CD4-positive, alpha-beta T cell treated with Interleukin-17A for 1 hour (primary cell): ENCODE measurements around the gene KLK1.
"Not testable (repeated sequence)": the region's sequence is repeated elsewhere in the genome, so short reads cannot be mapped to it uniquely, and the experiment has no call there.

Source experiments
- DNase-seq: peaks from one replicate; pipeline ENCODE4 v3.0.0-alpha.2; 2020

KLK1 gene

GRCh38 chr19:50812474-50812873 lies 11.1 kb downstream of the KLK1 start:
- no peak for DNase-seq

GRCh38 chr19:50811622-50812238 lies 11.9 kb downstream of the KLK1 start:
- DNase-seq = not testable (repeated sequence)

DNA sequence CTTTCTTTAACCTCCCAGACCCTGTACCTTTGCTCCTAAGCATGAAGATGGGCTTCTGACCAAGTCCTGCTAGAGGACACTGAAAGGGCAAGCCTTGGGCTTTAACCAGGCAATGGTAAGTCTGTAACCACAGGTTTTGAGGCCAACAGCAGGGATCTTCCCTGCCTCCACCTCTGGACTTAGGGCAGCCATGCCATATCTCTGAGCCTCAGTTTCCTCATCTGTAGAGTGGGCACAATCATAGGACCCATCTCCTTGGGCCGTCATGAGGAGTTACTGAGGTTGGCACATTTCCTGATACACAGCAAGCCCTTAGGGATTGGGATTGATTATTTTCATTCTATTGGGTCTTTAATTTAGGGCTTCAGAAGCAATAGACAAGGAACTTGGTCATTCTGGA lies 14.7 kb downstream of the KLK1 start:
- no peak for DNase-seq

DNA sequence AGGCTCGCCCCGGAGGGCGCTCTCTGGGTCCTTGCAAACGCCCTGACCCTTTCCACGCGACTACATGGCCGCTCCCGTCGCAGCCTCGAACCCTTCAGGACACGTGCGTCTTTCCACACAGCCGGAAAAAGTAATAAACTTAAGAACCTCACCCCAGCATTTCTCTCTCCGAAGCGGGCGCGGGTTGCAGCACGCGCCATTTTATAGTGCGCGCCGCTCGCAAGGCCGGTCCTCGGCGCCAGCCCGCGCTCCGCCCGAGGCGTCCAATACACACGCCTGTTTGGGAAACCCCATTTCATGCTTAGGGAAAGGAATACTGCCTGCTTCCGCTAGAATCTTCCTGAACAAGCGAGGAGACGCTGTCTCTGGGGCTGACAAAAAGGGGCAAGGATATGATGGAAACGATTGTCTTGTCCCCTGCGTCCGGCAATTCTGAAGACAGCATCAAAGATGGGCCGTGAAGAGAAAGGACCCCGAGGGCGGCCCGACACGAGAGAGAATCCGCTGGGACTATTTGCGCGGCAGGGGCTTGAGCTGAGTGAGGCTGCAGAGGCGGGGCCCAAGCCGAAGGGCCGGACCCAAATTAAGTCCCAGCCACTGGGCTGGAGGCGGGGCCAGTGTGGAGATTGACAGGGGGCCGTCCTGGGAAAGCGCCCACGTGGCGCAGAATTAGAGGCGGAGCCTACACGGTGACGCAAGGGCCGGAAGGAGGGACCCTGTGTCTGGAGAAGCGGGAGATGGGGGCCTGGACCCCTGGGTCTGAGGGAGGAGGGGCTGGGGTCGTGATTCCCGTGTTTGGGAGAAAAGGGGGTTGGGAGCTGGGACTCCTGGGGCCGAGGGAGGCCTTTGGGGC lies 18.9 kb downstream of the KLK1 start:
- DNase-seq = peak; percentile 99

DNA sequence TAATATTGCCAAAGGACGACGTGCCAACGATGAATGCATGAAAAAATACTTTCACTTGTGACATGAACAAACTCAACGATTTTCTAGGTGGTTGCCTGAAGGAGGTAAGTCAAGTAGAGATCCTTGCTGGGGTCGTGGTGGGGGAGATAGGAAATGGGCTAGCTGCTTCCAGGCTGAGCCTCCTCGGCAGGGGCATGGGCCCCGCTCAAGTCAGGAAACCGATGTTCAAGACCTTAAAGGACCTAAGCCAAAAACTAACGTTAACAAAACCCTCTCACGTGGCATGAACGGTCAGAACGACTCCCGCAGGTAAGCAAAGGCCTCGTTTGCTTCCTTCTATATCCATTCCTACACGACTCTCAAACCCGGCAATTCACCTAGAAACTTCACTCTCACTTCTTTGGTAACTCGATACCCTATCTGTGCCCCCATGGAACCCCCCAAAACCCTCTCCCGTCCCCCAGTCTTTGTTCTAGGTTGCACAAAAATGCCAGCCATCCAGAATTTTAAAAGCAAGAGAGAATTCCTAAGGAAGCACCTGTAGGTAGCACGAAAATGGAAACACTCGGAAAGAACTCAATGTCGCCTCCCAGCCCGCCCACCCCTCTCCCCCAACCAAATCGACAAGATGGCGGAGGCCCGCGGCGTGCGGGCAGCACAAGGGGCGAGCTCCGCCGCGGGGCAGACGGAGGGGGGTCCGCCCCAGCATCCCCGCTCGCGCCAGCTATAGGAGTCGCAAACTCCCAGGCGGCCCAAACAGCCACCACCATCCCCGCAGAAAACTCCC lies 19.8 kb downstream of the KLK1 start:
- DNase-seq = peak; percentile 14

GRCh38 chr19:50801107-50801506 lies 22.5 kb downstream of the KLK1 start:
- no peak for DNase-seq

GRCh38 chr19:50799547-50799851 lies 24.1 kb downstream of the KLK1 start:
- no peak for DNase-seq

GRCh38 chr19:50798659-50799546 lies 24.7 kb downstream of the KLK1 start:
- no peak for DNase-seq

DNA sequence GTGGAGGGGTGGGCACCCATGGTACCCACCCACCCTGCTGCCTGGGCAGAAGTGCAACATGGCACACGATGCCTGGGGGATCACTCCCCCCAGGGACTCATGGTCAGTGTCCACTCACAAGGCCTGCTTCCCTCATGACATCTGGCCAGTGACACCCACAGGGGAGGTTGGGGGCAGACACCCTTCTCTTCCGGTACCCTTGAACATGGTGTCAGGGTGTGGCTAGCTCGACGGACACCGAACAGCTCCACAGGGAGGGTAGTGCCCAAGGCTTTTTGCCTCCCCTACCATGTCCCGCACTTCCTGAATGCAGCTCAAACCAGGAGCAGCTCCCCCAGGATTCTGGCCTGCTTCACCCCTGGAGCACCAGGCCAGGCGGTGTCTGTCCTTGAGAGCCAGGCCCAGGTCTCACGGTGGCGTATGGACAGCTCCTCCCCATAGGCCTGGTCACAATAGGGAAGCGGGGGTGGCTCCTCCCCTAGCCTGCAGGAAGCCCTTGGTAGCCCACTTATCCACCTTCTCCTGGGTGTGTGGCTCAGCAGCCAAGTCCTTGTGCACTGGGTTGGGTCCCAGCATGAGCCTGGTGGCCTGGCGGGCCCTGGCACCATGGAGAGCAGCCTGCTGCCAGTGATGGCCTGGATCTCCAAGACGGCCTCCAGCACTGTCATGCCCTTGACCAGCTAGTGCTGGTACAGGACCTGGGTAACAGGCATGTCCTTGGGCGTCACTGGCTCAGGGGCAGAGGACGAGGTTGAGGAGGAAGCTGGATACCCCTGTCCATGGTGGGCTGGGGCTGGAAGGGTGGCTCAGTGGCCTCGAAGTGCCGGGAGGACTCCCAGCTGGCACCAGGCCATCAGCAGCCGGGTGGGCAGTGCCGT lies 25.6 kb downstream of the KLK1 start:
- DNase-seq = no peak

DNA sequence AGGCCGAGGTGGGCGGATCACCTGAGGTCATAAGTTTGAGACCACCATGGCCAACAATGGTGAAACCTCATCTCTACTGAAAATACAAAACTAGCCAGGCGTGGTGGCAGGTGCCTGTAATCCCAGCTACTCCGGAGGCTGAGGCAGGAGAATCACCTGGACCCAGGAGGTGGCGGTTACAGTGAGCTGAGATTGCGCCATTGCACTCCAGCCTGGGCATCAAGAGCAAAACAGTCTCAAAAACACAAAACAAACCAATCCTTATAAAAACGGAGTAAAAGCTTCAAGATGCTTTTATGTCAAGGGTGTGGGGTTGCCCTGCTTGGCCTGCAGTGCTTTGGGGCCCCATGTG lies 26.2 kb downstream of the KLK1 start:
- DNase-seq = no peak

DNA sequence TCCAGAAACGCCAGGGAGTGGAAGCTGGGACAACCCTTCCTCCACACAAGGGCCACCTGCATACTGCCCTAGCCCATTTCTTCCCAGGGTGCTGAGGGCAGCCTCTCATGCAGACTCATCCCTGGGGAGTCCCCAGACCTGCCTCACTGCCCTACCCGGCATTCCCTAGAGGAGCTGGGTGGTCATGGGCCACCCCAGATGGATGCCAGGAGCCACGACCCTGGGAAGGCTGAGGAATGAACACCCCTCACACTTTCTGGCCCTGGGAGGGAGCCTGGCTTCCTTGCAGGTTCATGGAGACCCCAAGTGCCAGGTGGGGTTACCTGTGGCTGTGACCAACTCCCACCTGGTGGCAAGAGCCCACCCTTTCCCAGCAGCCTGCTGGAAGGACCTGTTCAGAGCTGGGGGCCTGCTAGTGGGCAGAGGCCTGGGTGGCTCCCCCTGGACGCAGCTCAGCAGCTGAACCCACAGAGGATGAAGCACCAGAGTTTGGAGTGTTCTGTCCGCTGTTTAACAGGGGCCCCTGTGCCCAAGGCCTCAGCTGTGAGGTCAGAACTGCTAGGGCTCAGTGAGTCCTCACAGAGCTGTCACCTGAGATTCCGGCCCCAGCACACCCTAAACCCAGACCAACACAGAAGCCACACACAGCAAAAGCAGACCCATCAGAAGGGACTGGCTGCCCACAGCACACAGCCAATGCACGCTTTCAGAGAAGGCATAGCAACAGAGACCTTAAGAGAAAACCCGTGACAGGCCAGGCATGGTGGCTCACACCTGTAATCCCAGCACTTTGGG lies 26.8 kb downstream of the KLK1 start:
- no peak for DNase-seq

GRCh38 chr19:50796128-50796633 lies 27.4 kb downstream of the KLK1 start:
- no peak for DNase-seq

- no peak for DNase-seq
Measured at GRCh38 chr19:50795664-50796073, 27.9 kb downstream of the KLK1 start.

DNA sequence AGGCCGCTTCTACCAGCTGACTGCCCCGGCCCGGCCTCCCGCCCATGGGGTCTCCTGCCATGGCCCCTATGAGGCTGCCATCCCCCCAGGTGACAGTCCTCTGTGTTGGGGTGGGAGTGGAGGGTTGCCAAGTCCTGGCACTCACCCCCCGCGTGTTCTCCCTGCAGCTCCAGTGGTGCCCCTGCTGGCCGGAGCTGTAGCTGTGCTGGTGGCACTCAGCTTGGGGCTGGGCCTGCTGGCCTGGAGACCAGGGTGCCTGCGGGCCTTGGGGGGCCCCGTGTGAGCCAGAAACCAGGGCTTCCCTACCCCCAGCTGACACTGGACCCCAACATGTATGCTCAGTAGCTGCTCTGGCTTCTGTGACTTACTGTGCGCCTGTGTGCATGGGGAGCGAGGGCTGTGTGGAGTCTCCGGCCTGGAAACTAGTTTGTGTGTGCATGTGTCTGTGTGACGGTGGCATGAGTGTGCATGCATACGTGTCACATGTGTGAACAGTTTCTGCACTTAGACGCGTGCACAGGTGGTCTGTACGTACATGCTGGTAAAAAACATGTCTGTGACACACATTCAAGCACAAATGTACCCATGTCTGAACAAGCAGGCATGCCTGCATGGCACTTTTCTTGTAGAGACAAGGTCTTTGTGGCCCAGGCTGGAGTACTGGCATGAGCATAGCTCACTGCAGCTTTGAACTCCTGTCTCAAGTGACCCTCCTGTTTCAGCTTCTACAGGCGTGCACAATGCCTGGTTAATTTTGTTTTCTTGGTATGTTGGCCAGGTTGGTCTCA lies 28.5 kb downstream of the KLK1 start:
- no peak for DNase-seq

GRCh38 chr19:50794074-50794875 lies 29.3 kb downstream of the KLK1 start:
- DNase-seq = peak; percentile 18

- no peak for DNase-seq
Measured at GRCh38 chr19:50793558-50794065, 30.0 kb downstream of the KLK1 start.

DNA sequence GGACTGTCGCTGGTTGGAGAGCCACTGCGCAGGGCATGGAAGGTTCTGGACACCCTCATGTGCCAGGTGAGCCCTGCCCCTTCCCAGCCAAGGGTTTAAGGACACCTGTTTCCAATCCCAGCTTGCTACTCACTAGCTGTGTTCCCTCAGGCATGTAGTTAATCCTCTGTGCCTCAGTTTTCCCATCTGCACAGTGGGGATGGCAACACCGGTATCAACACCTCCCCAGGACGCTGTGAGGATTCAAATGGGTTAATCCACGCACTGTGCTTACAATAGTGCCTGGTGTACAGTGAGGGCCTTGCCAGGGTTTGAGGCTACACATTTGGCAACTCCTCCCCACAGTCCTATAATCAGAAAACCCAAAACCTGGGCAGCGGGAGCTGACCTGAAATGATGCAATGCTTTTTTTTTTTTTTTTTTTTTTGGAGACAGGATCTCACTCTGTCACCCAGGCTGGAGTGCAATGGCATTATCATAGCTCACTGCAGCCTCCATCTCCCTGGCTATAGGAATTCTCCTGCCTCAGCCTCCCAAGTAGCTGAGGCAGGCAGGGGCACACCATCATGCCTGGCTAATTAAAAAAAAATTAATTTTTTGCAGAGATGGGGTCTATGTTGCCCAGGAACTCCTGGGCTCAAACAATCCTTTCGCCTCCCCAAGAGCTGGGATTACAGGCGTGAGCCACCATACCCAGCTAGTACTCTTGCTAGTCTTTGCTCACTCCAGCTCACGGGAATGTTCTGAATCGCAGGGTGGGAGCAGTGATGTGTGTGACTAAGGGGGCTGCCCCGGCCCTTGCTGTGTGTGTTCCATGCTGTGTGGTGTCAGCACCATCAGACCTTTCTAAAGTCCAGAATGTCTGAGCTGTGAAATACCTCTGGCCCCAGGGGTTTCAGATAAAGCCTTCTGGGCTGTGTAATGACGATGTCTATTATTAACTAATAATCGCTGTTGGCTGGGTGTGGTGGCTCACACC lies 31.0 kb downstream of the KLK1 start:
- no peak for DNase-seq
